Activated CD4-positive, CD25-positive, alpha-beta regulatory T cell treated with anti-CD3 and anti-CD28 coated beads, Interleukin-2, amount 50 U/mL, for 24 hours (primary cell): ENCODE data around the gene GCLC.
"Not testable (repeated sequence)": the region's sequence is repeated elsewhere in the genome, so short reads cannot be mapped to it uniquely, and the experiment has no call there.

Experiments
- ATAC-seq, 2 donors: fragments of 150-1000 bp; cut with Tn5 transposase; one replicate each; pipeline ENCODE4 v1.10.0; 2021; ENCODE audit warnings: mild to moderate bottlenecking in 1 of 2, moderate library complexity in 1 of 2

Gene GCLC

DNA sequence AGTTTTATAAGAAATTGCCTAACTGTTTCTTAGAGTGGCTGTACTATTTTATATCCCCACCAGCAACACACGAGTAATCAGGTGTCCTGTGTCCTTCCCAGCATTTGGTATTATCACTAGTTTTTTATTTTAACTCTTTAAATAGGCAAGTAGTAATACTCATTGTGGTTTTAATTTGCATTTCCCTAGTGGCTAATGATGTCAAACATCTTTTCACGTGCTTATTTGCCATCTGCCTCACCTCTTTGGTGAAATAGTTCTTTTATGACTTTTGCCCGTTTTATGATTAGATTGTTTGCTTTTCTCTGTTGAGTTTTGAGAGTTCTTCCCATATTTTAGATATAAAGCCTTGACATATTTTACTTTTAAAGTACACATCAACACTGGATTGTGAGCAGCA lies 57.8 kb downstream of the GCLC start:
- no peak for ATAC-seq

DNA sequence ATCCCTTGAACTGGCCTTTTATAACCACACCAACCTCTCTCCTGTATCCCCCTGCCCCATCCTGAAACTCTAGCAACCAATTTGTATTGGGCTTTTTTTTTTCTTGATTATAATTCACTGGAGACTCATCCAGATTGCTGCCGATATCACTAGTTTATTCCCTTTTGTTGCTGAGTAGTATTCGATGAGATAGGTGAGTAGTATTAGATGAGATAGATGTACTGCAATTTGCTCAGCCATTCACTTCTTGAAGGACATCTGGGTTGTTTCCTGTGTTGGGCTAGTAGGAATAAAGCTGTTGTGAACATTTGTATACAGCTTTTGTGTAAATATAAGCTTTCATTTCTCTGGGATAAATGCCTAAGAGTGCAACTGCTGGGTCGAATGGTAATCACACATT lies 58.2 kb downstream of the GCLC start:
- ATAC-seq, result no peak

DNA sequence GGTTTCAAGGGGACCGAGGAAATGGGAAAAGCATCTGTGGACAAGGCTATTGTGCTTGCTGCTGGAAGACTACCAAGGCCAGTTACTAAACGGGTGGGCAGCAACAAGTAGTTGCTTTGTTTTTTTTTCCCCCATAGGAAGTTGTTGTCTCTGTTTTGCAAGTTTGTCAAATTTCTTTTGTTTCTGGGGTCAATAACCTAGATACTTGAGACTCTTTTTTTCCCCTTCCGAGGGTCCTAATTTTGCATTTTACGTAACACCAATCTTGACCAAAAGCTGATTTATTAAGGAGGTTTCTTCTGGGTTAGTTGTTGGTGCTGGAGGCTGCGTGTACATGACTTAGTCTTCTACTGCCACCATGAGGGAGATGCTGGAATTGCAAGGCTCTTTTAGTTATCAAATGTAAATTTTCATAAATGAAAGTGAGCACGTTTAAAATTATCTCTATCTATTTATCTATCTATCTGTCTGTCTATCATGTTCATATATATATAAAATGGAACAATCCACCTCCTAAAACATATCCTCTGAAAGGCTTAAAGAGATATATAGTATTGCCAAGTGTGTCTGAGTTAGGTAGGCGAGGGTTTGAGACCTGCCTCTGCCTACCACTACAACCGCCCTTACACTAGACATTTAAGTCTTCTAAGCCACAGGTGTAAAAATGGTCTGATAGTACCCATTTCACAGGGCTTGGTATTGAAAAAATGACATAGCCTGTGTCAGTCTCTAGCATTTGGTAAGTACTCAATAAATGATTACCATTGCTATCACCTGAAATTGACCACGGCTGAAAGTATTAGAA lies 60.2 kb downstream of the GCLC start:
- ATAC-seq, result no peak

DNA sequence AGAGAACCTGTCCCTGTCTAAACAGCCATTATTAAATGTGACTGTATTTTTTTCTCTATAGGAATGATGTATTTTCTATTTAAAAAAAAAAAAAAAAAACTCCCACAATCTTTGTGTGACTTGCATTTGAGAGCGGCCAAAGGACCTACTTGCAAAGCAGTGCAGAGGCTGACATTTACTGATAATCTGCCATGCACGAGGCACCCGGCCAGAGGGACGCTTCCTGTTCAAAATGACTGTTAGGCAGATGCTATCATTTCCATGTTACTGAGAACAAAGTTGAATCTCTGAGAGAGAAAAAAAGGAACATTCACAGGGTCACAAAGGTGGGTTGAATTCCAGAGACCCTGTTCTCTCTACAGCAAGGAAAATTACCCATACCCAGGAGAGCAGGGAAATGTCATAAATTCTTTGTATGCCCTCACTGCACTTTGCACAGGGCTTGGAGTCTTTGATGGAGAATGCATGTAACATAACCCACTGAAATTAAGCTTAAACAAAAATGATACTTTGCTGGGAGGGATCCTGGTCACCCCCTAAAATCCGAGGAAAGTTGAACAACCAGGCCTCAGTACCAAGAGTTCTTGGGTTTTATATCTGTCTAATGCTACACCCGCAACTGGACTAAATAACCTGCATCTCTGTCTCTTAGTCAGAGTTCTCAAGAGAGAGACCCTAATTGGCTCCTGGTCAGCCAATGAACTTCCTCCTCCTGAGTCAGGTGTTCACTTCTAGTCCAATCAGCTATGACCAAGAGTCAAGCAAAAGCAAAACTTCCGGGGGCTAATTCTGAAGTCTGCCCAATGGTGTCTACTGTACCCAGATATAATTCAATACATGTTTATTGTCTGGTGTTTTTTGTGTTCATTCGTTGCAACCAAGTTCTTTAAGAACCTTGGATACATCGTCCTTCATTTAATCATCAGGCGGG lies 61.2 kb downstream of the GCLC start:
- ATAC-seq, result peak; percentile 17 to 58

DNA sequence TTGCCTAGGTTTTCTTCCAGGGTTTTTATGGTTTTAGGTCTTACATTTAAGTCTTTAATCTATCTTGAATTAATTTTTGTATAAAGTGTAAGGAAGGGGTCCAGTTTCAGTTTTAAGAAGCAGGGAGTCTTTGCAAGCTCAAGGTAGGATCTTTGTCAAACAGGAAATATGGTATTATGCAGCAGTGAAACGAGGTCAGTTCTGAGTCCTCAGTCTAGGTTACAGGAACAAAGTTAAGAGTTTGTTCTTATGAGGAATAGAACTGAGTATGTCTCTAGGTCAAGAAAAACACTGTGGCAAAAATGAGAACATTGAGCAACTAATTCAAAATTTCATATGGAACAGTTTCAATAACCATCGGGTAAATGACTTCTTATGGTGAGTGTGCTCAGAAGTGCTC lies 63.6 kb downstream of the GCLC start:
- ATAC-seq, result peak in 1 of 2 donors; percentile 43

DNA sequence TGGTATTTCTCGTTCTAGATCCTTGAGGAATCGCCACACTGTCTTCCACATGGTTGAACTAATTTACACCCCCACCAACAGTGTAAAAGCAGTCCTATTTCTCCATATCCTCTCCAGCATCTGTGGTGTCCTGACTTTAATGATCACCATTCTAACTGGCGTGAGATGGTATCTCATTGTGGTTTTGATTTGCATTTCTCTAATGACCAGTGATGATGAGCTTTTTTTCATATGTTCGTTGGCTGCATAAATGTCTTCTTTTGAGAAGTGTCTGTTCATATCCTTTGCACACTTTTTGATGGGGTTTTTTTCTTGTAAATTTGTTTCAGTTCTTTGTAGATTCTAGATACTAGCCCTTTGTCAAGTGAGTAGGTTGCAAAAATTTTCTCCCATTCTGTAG lies 64.1 kb downstream of the GCLC start:
- ATAC-seq, result not testable (repeated sequence)

DNA sequence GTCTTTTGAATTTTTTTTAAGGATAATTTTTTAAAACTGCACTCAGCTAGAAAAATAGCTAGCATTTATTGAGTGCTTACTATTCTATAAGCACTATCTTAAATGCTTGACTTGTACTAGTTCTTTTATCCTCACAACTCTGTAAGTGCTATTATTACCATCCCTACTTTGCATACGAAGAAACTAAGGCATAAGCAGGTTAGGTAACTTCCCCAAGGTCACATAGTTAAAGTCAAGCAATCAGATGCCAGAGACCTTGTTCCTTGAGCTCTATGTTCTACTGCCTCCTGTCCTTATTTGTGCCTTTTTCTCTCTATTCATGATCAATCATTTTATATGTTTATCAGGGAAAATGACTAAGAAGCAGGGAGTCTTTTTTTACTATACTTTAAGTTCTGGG lies 65.0 kb downstream of the GCLC start:
- ATAC-seq, result no peak

DNA sequence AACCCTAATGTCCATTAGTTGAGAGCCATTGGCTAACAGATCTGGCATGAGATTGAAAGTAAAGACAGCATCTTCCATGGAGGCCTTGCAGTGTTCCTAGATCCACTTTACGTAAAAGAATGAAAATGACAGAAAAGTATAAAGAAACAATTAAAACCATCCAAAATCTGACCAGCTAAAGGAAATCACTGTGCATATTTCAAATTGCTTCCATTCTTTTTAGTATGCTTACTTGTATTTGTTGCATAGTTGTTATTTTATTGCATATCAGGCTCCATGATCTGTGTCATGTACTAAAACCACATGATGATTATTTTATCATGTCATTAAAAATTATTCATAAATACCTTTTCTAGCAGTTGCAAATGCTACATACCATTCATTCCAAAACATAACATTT lies 67.9 kb downstream of the GCLC start:
- ATAC-seq, result no peak

DNA sequence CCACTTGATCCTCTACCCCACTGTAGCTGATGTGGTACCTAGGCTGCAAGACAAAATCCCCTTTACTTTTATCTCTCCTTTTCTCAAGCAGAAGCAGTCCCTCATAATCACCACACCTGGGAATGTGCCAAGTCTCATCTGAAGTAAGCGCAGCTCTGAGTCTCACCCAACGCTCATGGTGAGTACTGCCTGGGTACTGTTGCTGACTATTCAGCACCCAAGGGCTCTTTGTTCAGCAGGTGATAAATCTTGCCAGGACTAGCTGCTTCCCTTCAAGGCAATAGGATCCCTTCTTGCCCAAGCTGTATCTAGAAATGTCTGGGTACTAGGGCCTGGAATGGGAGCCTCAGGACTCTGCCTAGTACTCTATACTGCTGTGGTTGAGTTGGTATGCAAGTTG lies 70.9 kb downstream of the GCLC start:
- ATAC-seq, result no peak

DNA sequence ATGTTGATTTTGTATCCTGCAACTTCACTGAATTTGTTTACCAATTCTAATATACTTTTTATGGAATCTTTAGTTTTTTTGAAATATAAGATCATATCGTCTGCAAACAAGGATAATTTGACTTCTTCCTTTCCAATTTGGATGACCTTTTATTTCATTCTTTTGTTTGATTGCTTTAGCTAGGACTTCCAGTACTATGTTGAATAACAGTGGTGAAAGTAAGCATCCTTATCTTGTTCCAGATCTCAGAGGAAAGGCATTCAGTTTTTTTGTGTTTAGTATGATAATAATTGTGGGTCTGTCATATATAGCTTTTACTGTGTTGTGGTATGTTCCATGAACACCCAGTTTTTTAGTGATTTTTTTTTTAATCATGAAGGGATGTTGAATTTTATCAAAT lies 75.7 kb downstream of the GCLC start:
- no peak for ATAC-seq

DNA sequence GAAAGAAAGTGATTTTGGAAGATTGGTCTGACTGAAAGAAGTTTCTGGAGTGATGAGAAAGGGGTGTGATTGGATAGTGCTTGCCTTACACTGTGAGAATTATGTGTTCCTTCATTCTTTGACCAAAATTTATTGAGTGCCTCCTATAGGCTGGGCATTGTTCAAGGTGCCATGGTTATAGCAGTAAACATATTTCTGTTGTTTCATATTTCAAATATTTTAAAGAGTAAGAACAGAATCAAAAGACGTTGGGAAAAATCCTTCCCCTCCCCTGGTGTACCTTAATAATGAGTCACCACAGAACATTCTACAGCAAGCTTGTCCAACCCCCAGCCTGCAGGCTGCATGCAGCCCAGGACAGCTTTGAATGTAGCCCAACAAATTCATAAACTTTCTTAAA lies 78.6 kb downstream of the GCLC start:
- no peak for ATAC-seq

DNA sequence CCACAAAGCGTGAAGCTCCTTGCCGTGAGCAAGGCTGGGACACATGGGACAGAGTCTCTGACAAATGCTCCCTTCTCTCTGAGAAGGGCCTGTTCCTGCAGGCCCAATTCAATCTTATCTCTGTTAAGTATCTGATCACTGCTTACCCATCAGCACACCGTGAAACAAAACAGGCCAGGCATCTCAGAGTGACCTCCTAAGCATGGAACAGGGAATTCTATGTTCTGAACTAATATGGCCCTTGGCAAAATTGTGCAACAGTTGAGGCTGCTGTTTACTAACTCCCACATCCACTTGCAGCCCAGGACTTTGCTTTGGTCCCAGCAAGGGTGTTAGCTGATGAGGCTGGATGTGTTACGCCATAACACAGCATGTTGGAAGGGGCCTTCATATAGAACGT lies 79.2 kb downstream of the GCLC start:
- ATAC-seq, result no peak

DNA sequence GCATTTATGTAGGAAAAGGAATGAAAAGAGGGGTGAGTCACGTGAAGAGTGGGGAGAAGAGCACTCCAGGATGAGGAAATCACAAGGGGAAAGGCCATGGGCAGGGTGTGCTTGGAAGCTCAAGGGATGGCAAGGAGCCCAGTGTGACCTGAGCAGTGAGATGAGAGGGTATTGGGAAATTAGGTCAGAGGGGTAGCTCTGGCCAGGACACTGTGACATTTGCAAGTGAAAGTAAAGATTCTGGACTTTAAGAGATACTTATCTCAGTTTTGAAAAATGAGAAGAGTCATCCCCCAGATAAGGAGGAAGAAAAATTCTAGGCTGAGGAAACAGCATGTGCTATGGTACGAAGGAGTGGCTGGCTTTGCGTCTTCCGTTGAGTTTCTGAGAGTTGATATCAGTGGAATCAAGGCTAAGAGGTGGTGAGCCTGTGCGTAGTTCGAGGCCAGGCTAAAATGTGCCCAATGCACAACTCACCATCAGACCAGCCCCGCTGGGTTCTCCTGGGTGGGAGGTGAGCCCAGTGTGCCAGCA lies 79.9 kb downstream of the GCLC start:
- ATAC-seq, result no peak

DNA sequence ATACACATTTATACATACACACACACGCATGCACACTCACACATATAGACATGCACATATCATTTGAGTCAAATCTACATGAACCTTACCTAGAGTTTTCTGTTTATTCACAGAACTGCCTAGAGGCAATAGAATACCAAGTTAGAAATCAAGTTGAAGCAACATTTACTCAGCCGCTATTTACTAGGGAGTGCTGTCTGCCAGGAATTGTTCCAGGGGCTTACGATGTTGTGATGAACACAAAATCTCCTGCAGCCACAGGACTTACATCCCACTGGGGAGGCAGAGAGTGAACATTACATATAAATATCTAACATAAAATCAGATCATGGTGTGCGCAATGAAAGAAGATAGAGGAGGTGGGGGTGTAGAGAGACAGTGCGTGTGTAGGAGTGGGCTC lies 80.4 kb downstream of the GCLC start:
- ATAC-seq, result no peak

DNA sequence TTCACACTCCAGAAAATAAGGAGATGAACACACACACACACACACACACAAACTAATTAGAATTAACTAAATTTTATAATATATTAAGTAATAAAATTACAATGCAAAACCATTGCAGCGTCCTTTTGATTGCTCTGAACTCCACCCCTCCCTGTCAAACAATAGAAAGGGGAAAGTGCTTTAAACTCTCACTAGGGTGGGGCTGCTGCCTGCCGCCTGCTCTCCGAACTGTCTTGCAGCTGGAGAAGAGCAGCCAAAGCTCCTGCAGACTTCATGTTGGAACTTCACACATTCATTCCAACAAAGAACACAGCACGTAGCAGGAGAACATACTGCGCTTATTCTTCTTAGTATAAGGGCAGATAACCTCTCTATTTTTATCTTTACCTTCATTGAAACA lies 83.2 kb downstream of the GCLC start:
- ATAC-seq, result no peak

DNA sequence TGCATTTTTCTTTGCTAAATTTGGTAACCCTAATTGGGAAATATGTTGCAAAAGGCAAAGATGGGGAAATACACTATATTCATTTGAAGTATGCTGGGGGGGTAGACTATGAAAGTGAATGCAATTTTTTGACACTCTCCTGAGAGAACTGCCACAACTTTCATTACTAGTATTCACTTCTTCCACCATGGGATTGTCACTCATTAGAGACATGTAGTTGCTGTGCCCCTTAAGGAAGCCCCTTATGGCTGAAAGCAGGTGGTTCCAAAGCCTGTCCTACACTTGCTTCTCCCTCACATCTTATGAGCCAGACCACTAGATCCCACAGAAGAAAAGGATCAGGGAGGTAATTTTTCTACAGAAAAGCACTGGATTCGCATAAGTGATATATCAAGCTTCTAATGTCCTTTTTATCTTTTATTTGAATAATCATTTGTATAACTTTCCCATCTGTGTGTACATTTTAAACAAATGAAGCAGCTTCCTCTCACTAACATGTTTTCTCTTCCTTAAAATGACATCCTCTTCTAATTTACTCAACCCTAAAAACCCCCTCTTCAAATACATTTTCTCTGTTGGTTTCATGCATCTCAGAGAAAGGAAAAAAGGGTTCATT lies 83.8 kb downstream of the GCLC start:
- peak in 1 of 2 donors; percentile 59 for ATAC-seq

DNA sequence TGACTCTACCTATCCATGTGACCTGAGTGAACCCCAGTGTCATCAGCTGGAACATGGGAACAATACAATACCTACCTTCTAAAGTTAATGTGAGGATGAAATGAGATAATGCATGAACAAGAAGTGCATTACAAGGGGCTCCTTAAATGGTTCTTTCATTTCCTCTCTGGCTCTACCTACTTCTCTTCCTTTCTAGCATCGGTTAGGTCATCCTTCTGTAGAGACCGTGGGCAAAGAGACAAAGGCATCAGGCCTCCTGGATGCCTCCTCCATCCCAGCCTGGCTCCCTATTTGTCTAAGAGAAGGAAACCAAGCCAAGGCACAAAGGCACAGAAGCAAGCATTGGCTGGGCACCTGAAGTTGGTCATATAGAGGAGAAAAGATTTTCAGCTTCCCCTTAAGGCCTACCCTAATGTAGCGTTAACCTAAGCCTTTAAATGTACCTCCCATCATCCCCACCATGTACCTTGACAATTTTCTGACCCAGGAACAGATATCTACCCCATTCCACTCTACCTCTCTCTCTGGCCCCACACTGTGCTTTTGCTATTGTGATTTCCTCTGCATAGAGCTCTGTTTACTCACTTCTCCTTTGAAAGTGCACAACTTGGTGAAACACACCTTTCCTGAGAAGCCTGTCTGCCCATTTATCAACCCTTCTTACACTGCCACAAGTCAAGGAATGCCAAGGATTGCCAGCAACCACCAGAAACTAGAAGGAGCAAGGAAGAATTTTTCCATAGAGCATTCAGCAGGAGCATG lies 86.6 kb downstream of the GCLC start:
- no peak for ATAC-seq

DNA sequence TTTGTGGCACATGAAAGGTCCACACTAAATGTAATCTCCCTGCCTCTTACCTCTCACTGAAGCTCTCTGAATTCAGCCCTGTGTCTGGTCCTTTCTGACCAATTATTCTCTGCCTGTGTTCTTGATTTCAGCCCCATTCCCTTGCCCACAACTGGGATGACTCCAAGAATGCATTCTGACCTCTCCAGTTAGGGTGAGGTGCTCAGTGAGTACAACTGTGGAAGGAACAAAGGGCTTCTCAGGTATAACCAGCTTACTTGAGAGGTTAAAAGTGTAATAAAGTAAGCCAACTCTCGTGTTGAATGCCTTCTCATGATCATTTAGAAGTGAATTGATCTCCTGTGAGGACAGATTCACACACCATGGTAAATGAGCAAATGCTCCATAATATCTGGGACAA lies 88.1 kb downstream of the GCLC start:
- no peak for ATAC-seq

DNA sequence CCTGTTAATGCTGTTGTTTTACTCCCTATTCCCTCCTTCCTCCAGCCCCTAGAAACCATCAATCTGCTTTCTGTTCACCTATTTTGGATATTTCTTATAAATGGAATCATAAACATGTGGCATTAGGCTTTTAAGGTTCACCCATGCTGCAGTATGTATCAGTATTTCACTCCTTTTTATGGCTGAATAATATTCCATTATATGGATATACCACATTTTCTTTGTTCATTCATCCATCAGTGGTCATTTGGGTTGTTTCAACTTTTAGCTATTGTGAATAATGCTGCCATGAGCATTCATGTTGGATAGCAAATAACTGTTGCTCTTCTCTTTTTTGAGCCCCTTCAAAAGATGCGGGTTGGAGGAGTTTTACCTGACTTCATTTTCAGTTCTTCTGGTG lies 89.2 kb downstream of the GCLC start:
- no peak for ATAC-seq

DNA sequence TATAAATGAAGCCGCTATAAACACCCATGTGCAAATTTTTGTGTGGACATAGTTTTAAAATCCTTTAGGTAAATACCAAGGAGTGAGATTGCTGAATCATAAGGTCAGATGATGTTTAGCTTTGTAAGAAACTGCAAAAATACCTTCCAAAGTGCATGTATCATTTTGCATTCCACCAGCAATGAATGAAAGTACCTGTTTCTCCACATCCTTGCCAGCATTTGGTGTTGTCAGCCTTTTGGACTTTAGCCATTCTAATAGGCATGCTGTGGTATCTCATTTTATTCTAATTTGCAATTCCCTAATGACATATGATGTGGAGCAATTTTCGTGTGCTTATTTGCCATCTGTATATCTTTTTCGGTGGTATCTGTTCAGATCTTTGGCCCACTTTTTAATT lies 93.7 kb downstream of the GCLC start:
- no peak for ATAC-seq

DNA sequence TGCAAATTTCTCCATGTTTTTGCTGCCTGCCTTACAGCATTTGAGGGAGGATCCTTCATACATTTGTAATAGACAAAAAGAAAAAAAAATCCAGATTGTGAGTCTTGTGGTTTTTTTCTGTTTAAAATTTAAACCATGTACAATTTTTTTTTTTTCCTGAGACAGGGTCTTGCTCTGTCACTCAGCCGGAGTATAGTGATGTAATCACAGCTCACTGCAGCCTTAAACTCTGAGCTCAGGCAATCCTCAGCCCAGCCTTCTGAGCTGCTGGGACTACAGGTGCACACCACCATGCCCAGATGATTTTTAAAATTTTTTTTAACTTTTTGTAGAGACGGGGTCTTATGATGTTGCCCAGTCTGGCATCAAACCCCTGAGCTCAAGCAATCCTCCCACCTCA lies 97.0 kb downstream of the GCLC start:
- ATAC-seq, result no peak
